A549 (cell line): ENCODE measurements around the gene NCAM2.

Source experiments
- CTCF ChIP-seq: fragments of >200 bp; sonication (Bioruptor Twin); formaldehyde crosslinking; IDR thresholded peaks from 3 replicates; pipeline ENCODE4 v1.5.1; 2016
- EHF ChIP-seq: fragments of 250-450 bp; sonication (Bioruptor Pico); IDR thresholded peaks from 2 replicates; pipeline ENCODE4 v1.5.0; 2020; ENCODE audit warnings: mild to moderate bottlenecking
- ESRRA ChIP-seq: fragments of 150-350 bp; IDR thresholded peaks from 2 replicates; pipeline ENCODE4 v1.6.1; 2014; ENCODE audit warnings: mild to moderate bottlenecking, low read length, borderline replicate concordance
- MYC ChIP-seq: IDR thresholded peaks from 2 replicates; pipeline ENCODE4 v1.6.1; 2012; ENCODE audit warnings: mild to moderate bottlenecking, inconsistent platforms, low read length, improper control_type of control experiment, borderline replicate concordance
- TP53 ChIP-seq: fragments of 250-450 bp; sonication (Bioruptor Pico); IDR thresholded peaks from 2 replicates; pipeline ENCODE4 v1.5.0; 2021; ENCODE audit warnings: mild to moderate bottlenecking, moderate library complexity
- TF ChIP-seq, protein P1 (sequence below): fragments of 200-600 bp; sonication (generic); IDR thresholded peaks from 2 replicates; pipeline ENCODE4 v1.6.1; 2016; ENCODE audit warnings: antibody characterized with exemption, mild to moderate bottlenecking, moderate library complexity

- TF ChIP-seq, protein P1, sequence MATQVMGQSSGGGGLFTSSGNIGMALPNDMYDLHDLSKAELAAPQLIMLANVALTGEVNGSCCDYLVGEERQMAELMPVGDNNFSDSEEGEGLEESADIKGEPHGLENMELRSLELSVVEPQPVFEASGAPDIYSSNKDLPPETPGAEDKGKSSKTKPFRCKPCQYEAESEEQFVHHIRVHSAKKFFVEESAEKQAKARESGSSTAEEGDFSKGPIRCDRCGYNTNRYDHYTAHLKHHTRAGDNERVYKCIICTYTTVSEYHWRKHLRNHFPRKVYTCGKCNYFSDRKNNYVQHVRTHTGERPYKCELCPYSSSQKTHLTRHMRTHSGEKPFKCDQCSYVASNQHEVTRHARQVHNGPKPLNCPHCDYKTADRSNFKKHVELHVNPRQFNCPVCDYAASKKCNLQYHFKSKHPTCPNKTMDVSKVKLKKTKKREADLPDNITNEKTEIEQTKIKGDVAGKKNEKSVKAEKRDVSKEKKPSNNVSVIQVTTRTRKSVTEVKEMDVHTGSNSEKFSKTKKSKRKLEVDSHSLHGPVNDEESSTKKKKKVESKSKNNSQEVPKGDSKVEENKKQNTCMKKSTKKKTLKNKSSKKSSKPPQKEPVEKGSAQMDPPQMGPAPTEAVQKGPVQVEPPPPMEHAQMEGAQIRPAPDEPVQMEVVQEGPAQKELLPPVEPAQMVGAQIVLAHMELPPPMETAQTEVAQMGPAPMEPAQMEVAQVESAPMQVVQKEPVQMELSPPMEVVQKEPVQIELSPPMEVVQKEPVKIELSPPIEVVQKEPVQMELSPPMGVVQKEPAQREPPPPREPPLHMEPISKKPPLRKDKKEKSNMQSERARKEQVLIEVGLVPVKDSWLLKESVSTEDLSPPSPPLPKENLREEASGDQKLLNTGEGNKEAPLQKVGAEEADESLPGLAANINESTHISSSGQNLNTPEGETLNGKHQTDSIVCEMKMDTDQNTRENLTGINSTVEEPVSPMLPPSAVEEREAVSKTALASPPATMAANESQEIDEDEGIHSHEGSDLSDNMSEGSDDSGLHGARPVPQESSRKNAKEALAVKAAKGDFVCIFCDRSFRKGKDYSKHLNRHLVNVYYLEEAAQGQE, result no peak
- TF ChIP-seq EHF (CRISPR knock-in tag) (no peak), ESRRA (no peak), TP53 (CRISPR knock-in tag) (no peak), CTCF (no peak), MYC (no peak)
Measured at GRCh38 chr21:21345872-21346271, 347.7 kb downstream of the NCAM2 start.
